ENCODE results near the gene CNTRL. TPM values are rescaled to one million over a fixed set of nuclear protein-coding genes. Genes with fewer than 3 reads are reported as not detected.

CNTRL gene
- total and polyA plus RNA-seq, 8 donors = 4.4 to 27.4 (median 11.2) TPM

DNA sequence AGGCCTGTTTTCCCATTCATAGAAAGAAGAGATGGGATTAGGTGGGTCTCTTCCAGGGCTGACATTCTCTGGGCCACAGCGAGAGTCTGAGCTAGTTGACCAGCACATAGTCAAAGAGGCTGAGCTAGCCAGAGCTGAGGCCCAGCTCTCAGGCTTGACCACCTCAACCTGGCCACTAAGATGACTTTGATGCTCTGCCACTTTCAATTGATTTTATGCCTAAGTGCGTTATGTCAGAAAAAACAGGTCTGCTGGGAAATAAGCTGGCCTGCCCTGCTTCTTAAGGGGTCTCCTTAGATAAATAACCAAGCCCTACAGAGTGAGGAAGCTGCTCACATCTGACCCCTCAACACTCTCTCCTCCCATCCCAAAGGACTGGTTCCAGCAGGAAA is 146.9 kb downstream of the CNTRL start:
- no peak overlapping the region for H3K27ac ChIP-seq
- no peaks in the 10 kb centered on the region for H3K27me3 ChIP-seq
- no peaks in the 10 kb centered on the region for H3K36me3 ChIP-seq
- intact Hi-C loops (cut with DNase I; ENCODE audit: low total_unique reads) = loop anchor here (5.0 kb wide), 1 partner anchor 176 kb away; no protein-coding TSS in a partner anchor
- no peak for DNase-seq
- WGBS, 5 donors = 93 to 100% (median 98%) methylated on average over 2 of the region's 2 CpGs
- TF ChIP-seq, protein P1, sequence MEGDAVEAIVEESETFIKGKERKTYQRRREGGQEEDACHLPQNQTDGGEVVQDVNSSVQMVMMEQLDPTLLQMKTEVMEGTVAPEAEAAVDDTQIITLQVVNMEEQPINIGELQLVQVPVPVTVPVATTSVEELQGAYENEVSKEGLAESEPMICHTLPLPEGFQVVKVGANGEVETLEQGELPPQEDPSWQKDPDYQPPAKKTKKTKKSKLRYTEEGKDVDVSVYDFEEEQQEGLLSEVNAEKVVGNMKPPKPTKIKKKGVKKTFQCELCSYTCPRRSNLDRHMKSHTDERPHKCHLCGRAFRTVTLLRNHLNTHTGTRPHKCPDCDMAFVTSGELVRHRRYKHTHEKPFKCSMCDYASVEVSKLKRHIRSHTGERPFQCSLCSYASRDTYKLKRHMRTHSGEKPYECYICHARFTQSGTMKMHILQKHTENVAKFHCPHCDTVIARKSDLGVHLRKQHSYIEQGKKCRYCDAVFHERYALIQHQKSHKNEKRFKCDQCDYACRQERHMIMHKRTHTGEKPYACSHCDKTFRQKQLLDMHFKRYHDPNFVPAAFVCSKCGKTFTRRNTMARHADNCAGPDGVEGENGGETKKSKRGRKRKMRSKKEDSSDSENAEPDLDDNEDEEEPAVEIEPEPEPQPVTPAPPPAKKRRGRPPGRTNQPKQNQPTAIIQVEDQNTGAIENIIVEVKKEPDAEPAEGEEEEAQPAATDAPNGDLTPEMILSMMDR (IDR thresholded peaks at IDR 0.05) = no peak
- TF ChIP-seq POLR2AphosphoS5 (IDR thresholded peaks at IDR 0.05) = no peak
- no peak for TF ChIP-seq EP300 (IDR thresholded peaks at IDR 0.05)
- TF ChIP-seq POLR2A (IDR thresholded peaks at IDR 0.05) = no peak
- H3K9me3 ChIP-seq = no peaks in the 10 kb centered on the region
- peaks cover 0 to 11% (median 4%) of the 10 kb centered on the region in 4 donors for H3K4me1 ChIP-seq
- H3K4me3 ChIP-seq = no peak overlapping the region

DNA sequence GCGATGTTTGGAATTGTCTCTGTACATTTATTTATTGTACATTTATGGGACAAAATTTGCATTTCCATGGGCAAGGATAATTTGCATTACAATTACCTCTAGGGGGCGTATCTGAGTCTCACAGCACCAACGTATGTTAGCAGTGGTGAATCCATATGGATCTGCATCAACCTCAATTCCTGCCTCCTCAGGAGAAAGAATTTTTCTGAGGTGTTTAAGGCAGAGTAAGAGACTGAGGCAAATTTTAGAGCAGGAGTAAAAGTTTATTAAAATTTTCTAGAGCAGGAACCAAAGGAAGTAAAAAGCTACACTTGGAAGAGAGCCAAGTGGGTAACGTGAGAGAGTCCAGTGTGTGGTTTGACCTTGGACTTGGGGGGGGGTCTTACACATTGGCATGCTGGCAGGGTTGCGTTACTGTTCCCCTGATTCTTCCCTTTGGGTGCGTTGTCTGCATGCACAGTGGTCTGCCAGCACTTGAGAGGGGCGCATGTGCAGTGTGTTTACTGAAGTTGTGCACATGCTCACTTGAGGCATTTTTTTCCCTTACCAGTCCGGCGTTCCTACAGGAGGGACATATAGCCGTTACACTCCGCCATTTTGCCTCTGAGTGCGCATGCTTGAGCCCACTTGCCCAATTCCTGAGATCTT is 147.9 kb downstream of the CNTRL start:
- H3K27me3 ChIP-seq = no peaks in the 10 kb centered on the region
- H3K4me1 ChIP-seq = peaks cover 0 to 11% (median 4%) of the 10 kb centered on the region in 4 donors
- DNase-seq = peak in 1 of 2 donors; percentile 51
- no peaks in the 10 kb centered on the region for H3K9me3 ChIP-seq
- H3K27ac ChIP-seq = no peak overlapping the region
- intact Hi-C loops (cut with DNase I; ENCODE audit: low total_unique reads) = loop anchor here (5.0 kb wide), 1 partner anchor 175 kb away; no protein-coding TSS in a partner anchor
- H3K4me3 ChIP-seq = no peak overlapping the region
- H3K36me3 ChIP-seq = no peaks in the 10 kb centered on the region
- 59 to 62% (median 59%) methylated on average over 12 of the region's 12 CpGs for WGBS, 5 donors
- TF ChIP-seq EP300 (IDR thresholded peaks at IDR 0.05) = no peak
- TF ChIP-seq POLR2AphosphoS5 (IDR thresholded peaks at IDR 0.05) = no peak
- TF ChIP-seq, protein P1 (IDR thresholded peaks at IDR 0.05) = peak in 4 of 7 experiments; percentile 39 to 77 (median 58)

DNA sequence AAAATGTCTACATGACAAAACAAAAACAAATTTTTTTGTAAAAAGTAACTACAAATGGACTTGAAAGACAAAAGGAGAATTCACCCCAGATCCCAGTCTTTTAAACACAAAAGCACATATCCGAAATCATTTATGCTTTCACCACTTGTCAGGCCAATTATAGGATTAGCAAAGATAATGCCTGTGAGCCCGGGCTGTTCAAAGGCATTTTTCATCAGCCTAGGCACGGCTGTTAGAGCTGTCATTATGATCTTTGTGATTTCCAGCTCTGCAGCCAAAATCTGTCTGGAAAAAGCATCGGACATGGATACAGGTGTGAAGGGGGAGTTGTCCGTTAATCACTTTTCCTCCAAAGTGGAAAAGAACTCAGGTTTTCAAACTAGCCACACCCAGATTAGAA is 150.5 kb downstream of the CNTRL start:
- Histone ChIP-seq H3K27me3 (no peaks in the 10 kb centered on the region), H3K4me1 (peaks cover 0 to 11% (median 4%) of the 10 kb centered on the region in 4 donors), H3K9me3 (no peaks in the 10 kb centered on the region), H3K4me3 (no peak overlapping the region), H3K27ac (no peak overlapping the region), H3K36me3 (no peaks in the 10 kb centered on the region)
- 57 to 72% (median 62%) methylated on average over 5 of the region's 5 CpGs for WGBS, 5 donors
- TF ChIP-seq, protein P1 (IDR thresholded peaks at IDR 0.05) = no peak
- TF ChIP-seq POLR2A (IDR thresholded peaks at IDR 0.05) = no peak
- TF ChIP-seq POLR2AphosphoS5 (IDR thresholded peaks at IDR 0.05) = no peak
- no peak for TF ChIP-seq EP300 (IDR thresholded peaks at IDR 0.05)
- no peak for DNase-seq
- intact Hi-C loops (cut with DNase I; ENCODE audit: low total_unique reads) = no loop called here

DNA sequence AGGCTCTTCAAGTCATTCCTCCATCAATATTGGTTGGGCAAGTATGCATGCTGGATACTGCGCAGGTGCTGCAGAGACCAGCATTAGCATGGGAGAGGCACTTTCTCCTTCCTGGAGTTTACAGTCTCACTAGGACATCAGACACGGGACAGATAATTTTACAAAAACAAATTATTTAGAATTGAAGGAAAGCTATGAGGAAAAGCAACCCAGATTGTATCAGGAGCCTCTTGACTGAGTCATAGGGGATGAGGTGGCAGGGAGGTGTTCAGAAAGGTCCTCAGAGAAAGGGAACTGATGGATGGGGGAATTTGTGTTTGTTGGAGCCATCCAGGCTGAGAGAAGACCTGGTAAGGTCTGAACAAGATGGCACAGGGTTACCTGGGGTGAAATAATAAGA is 151.4 kb downstream of the CNTRL start:
- peaks cover 0 to 8% (median 3%) of the 10 kb centered on the region in 4 donors for H3K4me1 ChIP-seq
- H3K27ac ChIP-seq = no peak overlapping the region
- no peak for DNase-seq
- H3K4me3 ChIP-seq = no peak overlapping the region
- no peaks in the 10 kb centered on the region for H3K27me3 ChIP-seq
- intact Hi-C loops (cut with DNase I; ENCODE audit: low total_unique reads) = no loop called here
- H3K9me3 ChIP-seq = no peaks in the 10 kb centered on the region
- TF ChIP-seq POLR2A (IDR thresholded peaks at IDR 0.05) = no peak
- TF ChIP-seq, protein P1 (IDR thresholded peaks at IDR 0.05) = no peak
- TF ChIP-seq EP300 (IDR thresholded peaks at IDR 0.05) = no peak
- no peak for TF ChIP-seq POLR2AphosphoS5 (IDR thresholded peaks at IDR 0.05)
- WGBS, 5 donors = 72 to 83% (median 82%) methylated on average over 2 of the region's 2 CpGs
- H3K36me3 ChIP-seq = no peaks in the 10 kb centered on the region

Small RNA genes within 50 kb of the gene (small RNA-seq; reads per million reads assigned to genes)
- 0 reads per million in 4 donors for gene RN7SL181P

Other genes starting within 250 kb of the CNTRL start
- 10 to 100 TPM; 18.8 to 39.1 (median 28.4) TPM for gene PSMD5, start 232.0 kb upstream of the CNTRL start, total RNA-seq
- 10 to 100 TPM; 14.8 to 18.5 (median 15.7) TPM for gene PSMD5, start 232.0 kb upstream of the CNTRL start, polyA plus RNA-seq
- 100 to 1,000 TPM in 1 of 5 donors, 10 to 100 TPM in 4; 13.3 to 251 (median 26.8) TPM for gene PHF19, start 197.8 kb upstream of the CNTRL start, total RNA-seq
- gene PHF19, start 197.8 kb upstream of the CNTRL start, polyA plus RNA-seq = 10 to 100 TPM; 10.7 to 28.3 (median 27.6) TPM
- gene TRAF1, start 148.2 kb upstream of the CNTRL start, total RNA-seq = 10 to 100 TPM in 1 of 5 donors, 1 to 10 TPM in 3, under 1 TPM in 1; 0.58 to 10.3 (median 2.8) TPM
- gene TRAF1, start 148.2 kb upstream of the CNTRL start, polyA plus RNA-seq = 1 to 10 TPM; 2.3 to 6.8 (median 3.7) TPM
- 10 to 100 TPM in 1 of 5 donors, 1 to 10 TPM in 4; 4.3 to 13.4 (median 7.6) TPM for gene C5, start 24.7 kb upstream of the CNTRL start, total RNA-seq
- 1 to 10 TPM; 4.0 to 6.5 (median 5.2) TPM for gene C5, start 24.7 kb upstream of the CNTRL start, polyA plus RNA-seq
- 10 to 100 TPM; 16.8 to 60.4 (median 34.8) TPM for gene RAB14, start 126.9 kb downstream of the CNTRL start, total RNA-seq
- gene RAB14, start 126.9 kb downstream of the CNTRL start, polyA plus RNA-seq = 10 to 100 TPM; 20.3 to 40.9 (median 25.5) TPM
- gene GSN, start 193.2 kb downstream of the CNTRL start, total RNA-seq = 100 to 1,000 TPM; 385 to 909 (median 565) TPM
- 100 to 1,000 TPM; 215 to 742 (median 424) TPM for gene GSN, start 193.2 kb downstream of the CNTRL start, polyA plus RNA-seq

All from stomach (tissue), 9 donors.